GM20000 (cell line): Measurements from ENCODE around the gene TNFSF12.

Experiments
- DNase-seq: peaks from one replicate; pipeline ENCODE4 v3.0.0; 2012; ENCODE audit warnings: low spot score
- CTCF ChIP-seq: IDR thresholded peaks from 2 replicates; pipeline ENCODE4 v1.5.1; 2012; ENCODE audit warnings: mild to moderate bottlenecking, control low read depth; ENCODE audit errors: extremely low read depth, missing control alignments

TNFSF12 gene

GRCh38 chr17:7523033-7523432 lies 25.8 kb upstream of the TNFSF12 start:
- no peak for DNase-seq
- TF ChIP-seq CTCF: peak; percentile 33

GRCh38 chr17:7528842-7529241 lies 20.0 kb upstream of the TNFSF12 start:
- DNase-seq: no peak
- TF ChIP-seq CTCF: no peak

- no peak for DNase-seq
- no peak for TF ChIP-seq CTCF
Observed at GRCh38 chr17:7530023-7530900, 18.6 kb upstream of the TNFSF12 start.

- DNase-seq: no peak
- TF ChIP-seq CTCF: no peak
Observed at GRCh38 chr17:7538050-7538449, 10.8 kb upstream of the TNFSF12 start.

- DNase-seq: no peak
- no peak for TF ChIP-seq CTCF
Observed at GRCh38 chr17:7538891-7539545, 9.8 kb upstream of the TNFSF12 start.

- DNase-seq: no peak
- TF ChIP-seq CTCF: no peak
Observed at GRCh38 chr17:7541074-7541621, 7.7 kb upstream of the TNFSF12 start.

GRCh38 chr17:7544911-7545310 lies 3.9 kb upstream of the TNFSF12 start:
- no peak for DNase-seq
- TF ChIP-seq CTCF: no peak
